ENCODE data around the gene NPSR1.
"Not testable (repeated sequence)": the region's sequence is repeated elsewhere in the genome, so short reads cannot be mapped to it uniquely, and the experiment has no call there.

The NPSR1 gene

DNA sequence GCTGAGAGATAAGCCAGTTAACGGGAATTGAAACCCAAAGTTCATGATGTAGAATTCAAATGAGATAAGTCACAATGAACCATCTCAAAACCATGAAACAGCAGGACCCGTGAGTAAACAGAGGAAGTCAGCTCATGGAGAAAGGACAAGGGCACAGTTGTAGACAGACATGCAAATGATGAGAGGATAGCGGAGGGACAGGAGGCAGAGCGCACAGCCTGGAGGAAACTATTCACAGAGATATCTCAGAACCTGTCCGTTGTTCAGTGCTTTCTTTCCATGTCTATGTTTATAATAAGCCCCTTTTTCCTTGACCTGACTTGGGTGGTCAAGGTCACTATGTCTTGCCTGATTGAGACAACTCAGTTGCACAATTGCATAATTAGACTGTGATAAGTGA is 208.2 kb downstream of the NPSR1 start:
- H3K4me3 ChIP-seq (ENCODE audit: low read depth, low read length): not testable (repeated sequence)

DNA sequence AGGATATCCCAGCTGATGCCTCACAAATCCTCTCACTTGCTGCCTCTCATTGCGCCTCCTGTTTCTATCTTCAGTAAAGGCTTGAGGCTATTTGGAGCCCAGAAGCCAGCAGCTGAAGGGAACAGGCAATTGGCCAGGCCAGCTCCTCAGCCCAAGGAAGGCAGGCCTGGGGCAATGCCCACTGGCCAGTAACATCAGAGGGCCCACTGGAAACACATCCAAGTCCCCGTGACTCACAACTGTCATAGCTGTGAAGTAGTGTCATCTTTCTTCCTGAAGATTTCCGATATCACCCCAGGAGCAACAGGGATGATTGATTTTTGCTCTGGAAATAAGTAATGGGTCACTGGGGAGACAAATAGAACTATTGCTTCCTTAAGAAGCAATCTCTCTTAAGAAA is 209.3 kb downstream of the NPSR1 start:
- H3K4me3 ChIP-seq (ENCODE audit: low read depth, low read length): not testable (repeated sequence)

DNA sequence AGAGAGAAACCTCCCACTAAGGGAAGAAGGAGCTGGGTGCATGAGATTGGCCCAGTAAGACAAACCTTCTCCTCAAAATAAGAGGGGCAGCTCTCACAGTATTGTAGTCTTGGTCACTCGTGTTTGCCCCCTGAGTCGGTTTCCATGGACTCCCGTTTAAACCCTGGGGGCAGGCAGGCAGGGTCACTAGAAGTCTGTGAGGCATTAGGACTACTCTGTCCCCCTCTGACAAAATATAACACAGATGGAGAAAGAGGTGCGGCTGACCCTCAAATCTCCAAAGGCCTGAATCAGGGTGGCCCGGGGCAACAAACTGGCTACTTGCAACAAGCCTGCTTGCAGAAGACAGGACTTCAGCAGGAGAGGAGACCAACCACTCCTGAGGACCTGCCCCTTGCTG is 210.6 kb downstream of the NPSR1 start:
- not testable (repeated sequence) for H3K4me3 ChIP-seq (ENCODE audit: low read depth, low read length)

DNA sequence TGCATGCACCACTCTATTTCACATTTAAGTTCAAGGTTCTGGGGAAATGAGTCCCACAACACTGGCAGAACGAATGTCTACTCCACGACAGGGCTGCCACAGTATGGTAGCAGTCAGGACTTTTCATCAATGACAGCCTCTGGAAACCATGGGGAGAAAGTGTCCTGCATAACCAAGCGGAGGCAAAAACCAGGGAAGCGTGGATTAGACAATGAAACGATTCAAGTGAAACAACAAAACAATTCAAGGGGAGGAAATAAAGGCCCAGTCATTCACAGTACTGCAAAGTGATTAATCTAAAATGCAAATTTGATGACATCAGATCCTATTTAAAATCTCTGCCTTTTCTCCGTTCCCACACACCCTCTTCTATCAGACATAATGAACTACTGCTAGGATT is 211.0 kb downstream of the NPSR1 start:
- no peak overlapping the region for H3K4me3 ChIP-seq (ENCODE audit: low read depth, low read length)

DNA sequence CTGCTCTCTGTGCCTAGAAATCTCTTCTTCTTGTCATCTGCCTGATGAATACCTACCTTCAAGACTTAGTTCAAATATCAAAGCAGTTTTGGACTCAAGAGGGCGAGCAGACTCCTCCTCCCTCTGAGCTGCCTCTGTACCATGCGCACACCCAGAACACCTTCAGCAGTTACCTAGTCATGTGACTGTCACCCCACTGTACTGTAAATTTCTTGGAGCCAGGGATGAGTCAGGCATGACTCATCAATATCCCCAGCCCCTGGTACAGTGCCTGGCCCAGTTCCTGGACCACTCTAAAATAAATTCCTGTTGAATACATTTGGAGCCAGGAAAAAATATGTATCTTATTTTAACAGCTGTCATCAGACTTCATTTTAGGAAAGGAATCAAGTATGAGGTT is 212.0 kb downstream of the NPSR1 start:
- not testable (repeated sequence) for H3K4me3 ChIP-seq (ENCODE audit: low read depth, low read length)

DNA sequence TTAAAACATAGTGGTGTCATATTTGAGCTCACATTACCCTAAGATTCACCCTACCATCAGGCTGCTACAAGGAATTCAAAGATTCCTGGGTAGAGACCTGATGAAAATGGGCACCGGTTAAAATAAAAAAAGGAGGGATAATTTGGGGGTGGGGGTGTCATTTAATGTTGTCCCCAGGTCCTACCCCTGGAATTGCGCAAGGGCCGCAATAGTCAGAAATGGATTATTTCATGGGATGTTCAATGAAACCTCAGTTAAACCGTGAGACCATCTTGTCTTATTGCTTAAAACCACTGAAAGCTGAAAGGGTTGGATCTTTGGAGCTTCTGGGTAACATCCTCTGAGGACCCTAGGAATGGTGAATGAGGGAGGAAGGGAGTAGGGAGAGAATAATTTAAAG is 216.3 kb downstream of the NPSR1 start:
- H3K4me3 ChIP-seq (ENCODE audit: low read depth, low read length): not testable (repeated sequence)

DNA sequence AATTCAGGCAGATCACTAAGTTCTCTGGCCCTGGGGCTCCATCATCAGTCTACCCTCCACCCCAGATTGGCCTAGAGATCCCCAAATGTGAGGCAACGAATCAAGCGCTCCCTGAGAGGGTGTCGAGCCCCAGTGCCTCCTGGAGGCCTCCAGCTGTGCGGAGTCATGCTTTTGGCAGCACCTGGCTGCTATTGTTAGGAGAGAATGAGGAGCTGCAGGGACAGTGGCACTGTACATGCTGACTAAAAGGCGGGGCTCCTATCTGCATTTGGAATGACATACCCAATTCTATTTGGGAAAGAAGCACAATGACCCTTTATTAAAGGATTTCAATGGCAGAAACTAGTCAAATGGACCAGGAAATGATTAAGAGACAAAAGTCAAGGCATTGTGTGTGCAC is 217.5 kb downstream of the NPSR1 start:
- H3K4me3 ChIP-seq (ENCODE audit: low read depth, low read length): no peak overlapping the region

DNA sequence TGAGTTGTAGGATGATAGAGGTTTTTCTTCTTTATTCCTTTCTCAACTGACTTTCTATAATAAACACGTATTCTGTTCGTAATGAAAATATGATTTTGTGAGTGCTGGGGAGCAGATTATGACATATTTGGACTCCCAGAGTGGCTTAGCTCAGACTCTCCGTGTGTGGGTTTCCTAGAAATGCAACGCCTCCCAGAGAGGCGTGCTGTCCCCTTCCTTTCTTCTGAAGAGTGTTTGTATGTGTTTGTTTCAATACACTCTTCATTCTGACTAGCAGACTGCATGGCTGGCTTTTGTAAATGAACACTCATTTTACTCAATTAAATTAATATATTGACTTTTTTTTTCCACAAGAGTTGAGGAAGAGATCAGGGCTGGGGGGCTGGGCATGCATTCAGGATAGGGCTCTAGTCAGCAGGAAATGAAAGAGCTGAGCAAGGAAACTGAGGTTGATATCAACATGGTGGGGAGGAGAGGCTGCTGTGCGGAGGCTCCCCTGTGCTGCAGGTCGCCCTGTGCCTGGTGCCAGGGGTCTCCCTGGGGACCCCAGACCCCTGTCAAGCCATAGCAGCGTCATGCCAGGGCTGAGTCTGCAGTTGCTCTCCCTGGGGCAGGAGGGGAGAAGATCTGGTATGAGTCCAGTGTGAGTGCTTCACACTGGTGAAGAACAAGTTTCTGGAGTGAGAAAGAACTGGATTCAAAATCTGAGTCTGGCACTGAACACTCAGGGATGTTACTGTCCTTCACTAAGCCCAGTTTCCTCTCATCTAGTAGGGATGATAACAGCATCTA is 221.1 kb downstream of the NPSR1 start:
- H3K4me3 ChIP-seq (ENCODE audit: low read depth, low read length): not testable (repeated sequence)

DNA sequence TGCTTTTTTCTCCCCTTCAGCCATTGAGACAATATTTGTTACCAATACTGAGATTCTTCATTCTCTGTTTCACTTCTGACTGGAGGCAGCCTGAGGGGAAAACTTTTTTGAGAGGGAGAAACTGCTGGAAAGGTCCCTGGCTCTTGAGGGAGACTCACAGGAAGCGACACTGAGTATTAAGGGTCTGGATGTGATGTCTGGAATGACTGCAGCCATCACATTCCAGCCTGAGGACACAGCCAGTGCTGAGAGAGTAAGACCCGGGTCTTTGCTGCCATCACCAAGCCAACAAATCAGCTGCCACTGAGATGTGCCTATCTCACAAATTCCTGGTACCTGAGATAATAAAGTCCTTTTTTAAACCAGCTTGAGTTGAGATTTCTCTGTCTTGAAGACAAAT is 221.9 kb downstream of the NPSR1 start:
- H3K4me3 ChIP-seq (ENCODE audit: low read depth, low read length): no peak overlapping the region

DNA sequence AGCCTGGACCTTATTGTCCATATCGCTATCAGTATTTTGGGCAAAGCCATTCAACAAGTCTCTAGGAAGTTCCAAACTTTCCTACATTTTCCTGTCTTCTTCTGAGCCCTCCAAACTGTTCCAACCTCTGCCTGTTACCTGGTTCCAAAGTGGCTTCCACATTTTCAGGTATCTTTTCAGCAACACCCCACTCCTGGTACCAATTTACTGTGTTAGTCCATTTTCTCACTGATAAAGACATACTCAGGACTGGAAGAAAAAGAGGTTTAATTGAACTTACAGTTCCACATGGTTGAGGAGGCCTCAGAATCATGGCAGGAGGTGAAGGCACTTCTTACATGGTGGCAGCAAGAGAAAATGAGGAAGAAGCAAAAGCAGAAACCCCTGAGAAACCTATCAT is 225.8 kb downstream of the NPSR1 start:
- not testable (repeated sequence) for H3K4me3 ChIP-seq (ENCODE audit: low read depth, low read length)

DNA sequence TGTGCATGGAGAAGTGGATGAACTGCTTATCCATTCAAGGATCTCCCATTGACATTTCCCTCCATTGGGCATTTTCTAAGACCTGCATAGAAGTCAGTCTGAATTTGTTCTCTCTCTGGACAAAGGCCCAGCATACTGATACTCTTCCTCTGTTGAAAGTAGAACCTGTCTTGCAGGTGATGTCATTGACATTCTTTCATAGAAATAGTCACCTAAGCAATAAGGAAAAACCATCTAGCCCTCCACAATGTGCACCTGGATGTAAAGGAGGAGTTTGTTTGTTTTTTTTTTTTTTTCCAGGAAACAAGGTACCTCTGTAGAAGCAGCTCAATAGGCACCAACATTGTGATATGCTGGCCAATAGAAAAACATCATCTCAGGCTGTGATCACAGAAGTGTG is 228.8 kb downstream of the NPSR1 start:
- no peak overlapping the region for H3K4me3 ChIP-seq (ENCODE audit: low read depth, low read length)

DNA sequence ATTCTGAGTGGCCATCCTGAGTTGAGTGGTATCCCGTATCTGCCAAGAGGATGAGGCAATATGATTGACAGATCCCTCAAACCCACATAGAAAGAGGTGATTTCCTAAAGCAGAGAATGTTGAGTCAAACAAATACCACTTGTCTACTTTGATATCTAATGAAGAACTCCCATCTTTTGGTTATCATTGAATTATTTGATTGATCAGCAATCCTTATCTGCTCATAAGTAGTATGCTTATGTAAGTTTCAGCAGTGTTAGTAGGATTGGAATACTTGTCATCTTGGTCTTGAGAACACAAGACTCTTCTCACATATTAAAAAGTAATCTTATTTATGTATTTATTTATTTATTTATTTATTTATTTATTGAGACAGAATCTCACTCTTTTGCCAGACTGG is 231.9 kb downstream of the NPSR1 start:
- no peak overlapping the region for H3K4me3 ChIP-seq (ENCODE audit: low read depth, low read length)

DNA sequence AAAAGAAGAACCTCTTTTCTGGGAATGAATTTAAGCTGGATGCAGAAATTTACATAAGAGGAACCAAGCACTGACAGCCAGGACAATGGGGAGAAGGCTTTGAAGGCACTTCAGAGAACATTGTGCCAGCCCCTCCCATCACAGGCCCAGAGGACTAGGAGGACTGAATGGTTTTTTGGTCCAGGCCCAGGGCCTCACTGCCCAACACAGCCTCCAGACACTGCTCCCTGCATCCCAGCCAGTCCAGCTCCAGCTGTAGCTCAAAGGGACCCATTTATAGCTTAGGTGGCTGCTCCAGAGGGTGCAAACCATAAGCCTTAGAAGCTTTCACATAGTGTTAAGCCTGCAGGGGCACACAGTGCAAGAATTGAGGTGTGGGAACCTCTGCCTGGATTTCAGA is 237.2 kb downstream of the NPSR1 start:
- no peak overlapping the region for H3K4me3 ChIP-seq (ENCODE audit: low read depth, low read length)
